Measurements from ENCODE around the gene SNAPIN. TPM values are rescaled to one million over a fixed set of nuclear protein-coding genes. Genes with fewer than 3 reads are reported as not detected.
"Not testable (repeated sequence)": the region's sequence is repeated elsewhere in the genome, so short reads cannot be mapped to it uniquely, and the experiment has no call there.

SNAPIN gene
- total RNA-seq, 1 donor from 2014 or later: 56.4 TPM

DNA sequence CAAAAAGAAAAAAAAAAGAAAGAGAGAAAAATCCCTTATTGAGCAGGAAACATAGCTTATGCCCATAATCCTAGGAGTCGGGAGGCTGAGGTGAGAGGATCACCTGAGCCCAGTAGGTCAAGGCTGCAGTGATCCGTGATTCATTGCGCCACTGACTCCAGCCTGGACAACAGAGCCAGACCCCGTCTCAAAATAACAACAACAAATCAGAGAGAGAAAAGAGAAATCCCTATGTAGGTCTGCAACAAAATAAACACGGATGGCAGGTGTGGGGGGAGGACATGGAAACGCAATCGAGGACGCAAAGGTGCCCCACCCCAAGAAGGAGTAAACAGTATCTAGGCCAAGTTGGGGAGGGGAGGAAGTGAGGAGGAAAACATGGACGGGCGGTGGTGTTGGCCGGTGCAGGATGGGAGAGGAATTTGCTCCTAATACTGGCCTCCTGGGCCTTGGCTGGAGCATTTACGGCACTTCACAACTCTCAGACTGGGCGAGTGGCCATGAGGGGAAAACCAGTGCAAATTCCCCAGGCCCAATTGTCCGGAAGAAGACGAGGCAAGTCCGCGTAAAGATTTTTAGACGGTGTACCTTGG, 25.2 kb upstream of the SNAPIN start:
- Histone ChIP-seq H3K9ac (ENCODE audit: low read depth in 1 of 3, low read length in 3 of 3) (peak overlapping the region; percentile 36 to 100 (median 99)), H3K36me3 (ENCODE audit: control insufficient read depth in 3 of 3, insufficient read depth in 3 of 3, low read length in 3 of 3) (peaks cover 18 to 24% (median 20%) of the 10 kb centered on the region in 3 donors), H3K9me3 (ENCODE audit: control insufficient read depth in 3 of 3, low read length in 3 of 3) (no peaks in the 10 kb centered on the region), H3K27ac (ENCODE audit: low read depth, low read length) (peak overlapping the region; percentile 99), H3K4me3 (ENCODE audit: low read length in 3 of 3) (peak overlapping the region; percentile 67 to 99 (median 98)), H3K4me1 (ENCODE audit: control insufficient read depth in 3 of 3, insufficient read depth in 3 of 3, low read length in 3 of 3) (peaks cover 60 to 76% (median 65%) of the 10 kb centered on the region in 3 donors), H3K27me3 (ENCODE audit: control insufficient read depth in 3 of 3, insufficient read depth in 3 of 3, low read length in 3 of 3) (no peaks in the 10 kb centered on the region)

DNA sequence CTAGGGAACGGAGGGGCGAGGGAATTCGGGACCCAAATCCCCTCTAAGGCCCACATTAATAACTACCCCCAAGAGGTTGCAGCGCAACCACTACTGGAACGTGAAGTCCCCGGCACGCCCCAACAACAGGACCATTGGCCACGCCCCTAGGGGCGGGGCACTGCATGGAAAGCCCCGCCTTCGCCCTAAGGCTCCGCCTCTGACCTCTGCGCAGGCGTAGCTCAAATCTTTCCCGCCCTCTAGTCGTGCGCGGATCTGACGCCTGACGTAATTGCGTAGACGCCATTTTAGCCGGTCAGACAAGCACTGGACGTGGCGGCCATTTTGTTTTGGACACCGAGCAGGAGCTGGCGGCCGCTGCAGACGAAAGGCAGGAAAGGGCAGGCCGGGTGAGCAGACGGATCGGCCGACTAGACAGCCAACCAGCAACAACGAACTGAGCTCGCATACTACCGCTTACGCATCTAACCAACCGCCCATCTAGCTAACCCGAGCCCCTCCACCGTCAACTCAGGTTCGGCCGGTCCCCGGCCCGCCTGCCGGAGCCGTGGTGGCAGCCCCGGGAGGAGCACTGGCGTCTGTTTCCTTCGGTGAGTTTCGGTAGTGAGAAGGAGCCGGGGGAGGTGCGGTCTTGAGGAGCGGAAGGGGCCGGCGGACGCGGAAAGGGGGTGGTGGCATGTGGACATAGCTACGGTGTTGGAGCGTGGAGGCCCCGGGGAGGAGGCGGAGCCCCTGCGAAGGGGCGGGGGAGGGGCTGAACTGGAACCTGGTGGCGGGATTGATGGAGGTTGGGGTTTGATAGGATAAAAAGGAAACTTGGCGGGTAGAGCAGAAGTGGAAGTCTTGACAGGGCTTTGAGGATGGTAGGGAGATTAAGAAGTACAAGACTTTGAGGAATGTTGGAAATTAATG, 24.5 kb upstream of the SNAPIN start, which contains the start of gene CHTOP:
Gene CHTOP (plus strand): TSS at position 313 of the 912 bp plus-strand sequence. CDS start 2,523 bp downstream, outside the sequence.
- Histone ChIP-seq H3K4me3 (ENCODE audit: low read length in 3 of 3) (peak within 1 kb of the TSS; percentile 98 to 99 (median 99)), H3K36me3 (ENCODE audit: control insufficient read depth in 3 of 3, insufficient read depth in 3 of 3, low read length in 3 of 3) (peaks cover 19 to 28% (median 20%) of the 10 kb centered on the region in 3 donors), H3K9ac (ENCODE audit: low read depth in 1 of 3, low read length in 3 of 3) (peak within 1 kb of the TSS; percentile 99 to 100 (median 100)), H3K9me3 (ENCODE audit: control insufficient read depth in 3 of 3, low read length in 3 of 3) (no peaks in the 10 kb centered on the region), H3K4me1 (ENCODE audit: control insufficient read depth in 3 of 3, insufficient read depth in 3 of 3, low read length in 3 of 3) (peaks cover 67 to 75% (median 73%) of the 10 kb centered on the region in 3 donors), H3K27ac (ENCODE audit: low read depth, low read length) (peak within 1 kb of the TSS; percentile 99), H3K27me3 (ENCODE audit: control insufficient read depth in 3 of 3, insufficient read depth in 3 of 3, low read length in 3 of 3) (no peaks in the 10 kb centered on the region)

- H3K36me3 ChIP-seq (ENCODE audit: control insufficient read depth in 3 of 3, insufficient read depth in 3 of 3, low read length in 3 of 3): peaks cover 19 to 43% (median 26%) of the 10 kb centered on the region in 3 donors
Observed at GRCh38 chr1:153635872-153636271, 22.6 kb upstream of the SNAPIN start.

DNA sequence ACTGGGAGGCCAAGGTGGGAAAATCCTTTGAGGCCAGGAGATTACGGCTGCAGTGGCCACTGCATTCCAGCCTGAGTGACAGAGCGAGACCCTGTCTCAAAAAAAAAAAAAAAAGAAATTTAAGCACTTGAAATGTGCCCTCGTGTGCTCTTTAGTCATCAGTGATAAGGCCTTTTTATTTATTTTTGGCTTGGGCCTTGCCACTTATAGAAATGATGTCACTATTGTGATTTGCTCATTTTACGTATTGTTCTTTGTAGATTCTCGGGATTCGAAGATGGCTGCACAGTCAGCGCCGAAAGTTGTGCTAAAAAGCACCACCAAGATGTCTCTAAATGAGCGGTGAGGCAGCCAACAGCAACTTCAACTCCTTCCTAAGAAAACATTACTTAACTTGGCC, 22.2 kb upstream of the SNAPIN start:
- H3K4me3 ChIP-seq (ENCODE audit: low read length in 3 of 3): peak overlapping the region; percentile 45 to 99 (median 56)
- peaks cover 21 to 47% (median 30%) of the 10 kb centered on the region in 3 donors for H3K36me3 ChIP-seq (ENCODE audit: control insufficient read depth in 3 of 3, insufficient read depth in 3 of 3, low read length in 3 of 3)
- peaks cover 60 to 72% (median 72%) of the 10 kb centered on the region in 3 donors for H3K4me1 ChIP-seq (ENCODE audit: control insufficient read depth in 3 of 3, insufficient read depth in 3 of 3, low read length in 3 of 3)

More at GRCh38 chr1:153635872-153636271, 22.6 kb upstream of the SNAPIN start:
- no peaks in the 10 kb centered on the region for H3K9me3 ChIP-seq (ENCODE audit: control insufficient read depth in 3 of 3, low read length in 3 of 3)
- peaks cover 63 to 72% (median 72%) of the 10 kb centered on the region in 3 donors for H3K4me1 ChIP-seq (ENCODE audit: control insufficient read depth in 3 of 3, insufficient read depth in 3 of 3, low read length in 3 of 3)
- H3K27ac ChIP-seq (ENCODE audit: low read depth, low read length): peak overlapping the region; percentile 79
- H3K9ac ChIP-seq (ENCODE audit: low read depth in 1 of 3, low read length in 3 of 3): peak overlapping the region; percentile 43 to 99 (median 70)
- H3K4me3 ChIP-seq (ENCODE audit: low read length in 3 of 3): peak overlapping the region; percentile 45 to 99 (median 56)
- no peaks in the 10 kb centered on the region for H3K27me3 ChIP-seq (ENCODE audit: control insufficient read depth in 3 of 3, insufficient read depth in 3 of 3, low read length in 3 of 3)

GRCh38 chr1:153638261-153638660, 20.2 kb upstream of the SNAPIN start:
- H3K27ac ChIP-seq (ENCODE audit: low read depth, low read length): peak overlapping the region; percentile 79
- H3K4me1 ChIP-seq (ENCODE audit: control insufficient read depth in 3 of 3, insufficient read depth in 3 of 3, low read length in 3 of 3): peaks cover 49 to 81% (median 65%) of the 10 kb centered on the region in 3 donors
- H3K4me3 ChIP-seq (ENCODE audit: low read length in 3 of 3): peak overlapping the region in 1 of 3 donors; percentile 46
- H3K9me3 ChIP-seq (ENCODE audit: control insufficient read depth in 3 of 3, low read length in 3 of 3): no peaks in the 10 kb centered on the region
- H3K36me3 ChIP-seq (ENCODE audit: control insufficient read depth in 3 of 3, insufficient read depth in 3 of 3, low read length in 3 of 3): peaks cover 30 to 59% (median 49%) of the 10 kb centered on the region in 3 donors
- peak overlapping the region; percentile 1 to 51 (median 33) for H3K9ac ChIP-seq (ENCODE audit: low read depth in 1 of 3, low read length in 3 of 3)
- H3K27me3 ChIP-seq (ENCODE audit: control insufficient read depth in 3 of 3, insufficient read depth in 3 of 3, low read length in 3 of 3): no peaks in the 10 kb centered on the region

More for the DNA sequence above, 22.2 kb upstream of the SNAPIN start:
- H3K9me3 ChIP-seq (ENCODE audit: control insufficient read depth in 3 of 3, low read length in 3 of 3): no peaks in the 10 kb centered on the region
- peak overlapping the region in 1 of 3 donors; percentile 70 for H3K9ac ChIP-seq (ENCODE audit: low read depth in 1 of 3, low read length in 3 of 3)
- H3K27me3 ChIP-seq (ENCODE audit: control insufficient read depth in 3 of 3, insufficient read depth in 3 of 3, low read length in 3 of 3): no peaks in the 10 kb centered on the region
- peak overlapping the region; percentile 79 for H3K27ac ChIP-seq (ENCODE audit: low read depth, low read length)

- Histone ChIP-seq H3K4me1 (ENCODE audit: control insufficient read depth in 3 of 3, insufficient read depth in 3 of 3, low read length in 3 of 3) (peaks cover 53 to 84% (median 70%) of the 10 kb centered on the region in 3 donors), H3K36me3 (ENCODE audit: control insufficient read depth in 3 of 3, insufficient read depth in 3 of 3, low read length in 3 of 3) (peaks cover 27 to 69% (median 51%) of the 10 kb centered on the region in 3 donors)
Observed at GRCh38 chr1:153639280-153639679, 19.2 kb upstream of the SNAPIN start.

GRCh38 chr1:153640213-153640612, 18.3 kb upstream of the SNAPIN start:
- not testable (repeated sequence) for H3K9ac ChIP-seq (ENCODE audit: low read depth in 1 of 3, low read length in 3 of 3)

More at GRCh38 chr1:153639280-153639679, 19.2 kb upstream of the SNAPIN start:
- peak overlapping the region; percentile 79 for H3K27ac ChIP-seq (ENCODE audit: low read depth, low read length)
- peak overlapping the region in 1 of 3 donors; percentile 27 for H3K4me3 ChIP-seq (ENCODE audit: low read length in 3 of 3)
- H3K27me3 ChIP-seq (ENCODE audit: control insufficient read depth in 3 of 3, insufficient read depth in 3 of 3, low read length in 3 of 3): no peaks in the 10 kb centered on the region
- peak overlapping the region in 2 of 3 donors; percentile 51 to 65 for H3K9ac ChIP-seq (ENCODE audit: low read depth in 1 of 3, low read length in 3 of 3)
- no peaks in the 10 kb centered on the region for H3K9me3 ChIP-seq (ENCODE audit: control insufficient read depth in 3 of 3, low read length in 3 of 3)

DNA sequence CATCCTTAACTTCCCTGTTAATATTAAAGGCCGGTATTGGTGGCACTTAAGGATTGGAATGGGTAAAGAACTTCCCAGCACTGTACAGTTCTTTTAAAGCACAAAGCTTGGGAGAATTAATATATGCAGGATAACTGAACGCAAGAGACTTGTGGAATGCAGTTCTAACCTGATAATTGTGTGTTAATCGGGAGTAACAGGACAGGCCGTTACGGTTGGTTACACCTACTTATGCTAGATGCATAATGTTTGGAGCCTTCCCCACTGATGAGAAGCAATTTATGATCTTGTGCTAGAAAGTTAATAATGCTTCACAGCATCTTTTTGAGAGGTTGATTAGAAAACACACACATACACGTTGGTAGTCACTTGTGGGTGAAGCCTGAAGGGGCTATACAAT, 17.6 kb upstream of the SNAPIN start:
- H3K27me3 ChIP-seq (ENCODE audit: control insufficient read depth in 3 of 3, insufficient read depth in 3 of 3, low read length in 3 of 3): no peaks in the 10 kb centered on the region
- H3K9ac ChIP-seq (ENCODE audit: low read depth in 1 of 3, low read length in 3 of 3): peak overlapping the region in 1 of 3 donors; percentile 45
- peak overlapping the region; percentile 79 for H3K27ac ChIP-seq (ENCODE audit: low read depth, low read length)
- H3K36me3 ChIP-seq (ENCODE audit: control insufficient read depth in 3 of 3, insufficient read depth in 3 of 3, low read length in 3 of 3): peaks cover 39 to 83% (median 63%) of the 10 kb centered on the region in 3 donors
- peaks cover 52 to 82% (median 63%) of the 10 kb centered on the region in 3 donors for H3K4me1 ChIP-seq (ENCODE audit: control insufficient read depth in 3 of 3, insufficient read depth in 3 of 3, low read length in 3 of 3)
- H3K9me3 ChIP-seq (ENCODE audit: control insufficient read depth in 3 of 3, low read length in 3 of 3): no peaks in the 10 kb centered on the region
- no peak overlapping the region for H3K4me3 ChIP-seq (ENCODE audit: low read length in 3 of 3)

More at GRCh38 chr1:153640213-153640612, 18.3 kb upstream of the SNAPIN start:
- Histone ChIP-seq H3K27ac (ENCODE audit: low read depth, low read length) (peak overlapping the region; percentile 79), H3K4me1 (ENCODE audit: control insufficient read depth in 3 of 3, insufficient read depth in 3 of 3, low read length in 3 of 3) (peaks cover 55 to 83% (median 69%) of the 10 kb centered on the region in 3 donors), H3K36me3 (ENCODE audit: control insufficient read depth in 3 of 3, insufficient read depth in 3 of 3, low read length in 3 of 3) (peaks cover 33 to 77% (median 57%) of the 10 kb centered on the region in 3 donors)
- H3K27me3 ChIP-seq (ENCODE audit: control insufficient read depth in 3 of 3, insufficient read depth in 3 of 3, low read length in 3 of 3); H3K9me3 ChIP-seq (ENCODE audit: control insufficient read depth in 3 of 3, low read length in 3 of 3); H3K4me3 ChIP-seq (ENCODE audit: low read length in 3 of 3): not testable (repeated sequence)

DNA sequence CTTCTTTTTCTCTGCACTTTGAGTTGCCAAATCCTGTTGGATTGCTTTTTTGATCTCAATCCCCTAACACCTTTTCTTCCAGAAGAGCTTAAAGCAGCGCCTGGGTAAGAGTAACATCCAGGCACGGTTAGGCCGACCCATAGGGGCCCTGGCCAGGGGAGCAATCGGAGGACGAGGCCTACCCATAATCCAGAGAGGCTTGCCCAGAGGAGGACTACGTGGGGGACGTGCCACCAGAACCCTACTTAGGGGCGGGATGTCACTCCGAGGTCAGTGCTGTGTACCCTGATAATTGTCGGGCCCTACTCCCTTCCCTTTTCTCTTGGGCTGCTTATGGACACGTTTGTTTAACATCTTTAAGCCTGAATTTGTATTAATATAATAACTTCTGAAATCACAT, 16.3 kb upstream of the SNAPIN start:
- H3K9me3 ChIP-seq (ENCODE audit: control insufficient read depth in 3 of 3, low read length in 3 of 3): no peaks in the 10 kb centered on the region
- peak overlapping the region; percentile 79 for H3K27ac ChIP-seq (ENCODE audit: low read depth, low read length)
- H3K4me3 ChIP-seq (ENCODE audit: low read length in 3 of 3): no peak overlapping the region
- H3K9ac ChIP-seq (ENCODE audit: low read depth in 1 of 3, low read length in 3 of 3): peak overlapping the region in 1 of 3 donors; percentile 52
- H3K36me3 ChIP-seq (ENCODE audit: control insufficient read depth in 3 of 3, insufficient read depth in 3 of 3, low read length in 3 of 3): peaks cover 40 to 78% (median 55%) of the 10 kb centered on the region in 3 donors
- H3K27me3 ChIP-seq (ENCODE audit: control insufficient read depth in 3 of 3, insufficient read depth in 3 of 3, low read length in 3 of 3): no peaks in the 10 kb centered on the region
- peaks cover 41 to 73% (median 54%) of the 10 kb centered on the region in 3 donors for H3K4me1 ChIP-seq (ENCODE audit: control insufficient read depth in 3 of 3, insufficient read depth in 3 of 3, low read length in 3 of 3)
